Karpas-422 (cell line): ENCODE data around the gene ZNF8. TPM values are rescaled to one million over a fixed set of nuclear protein-coding genes. Genes with fewer than 3 reads are reported as not detected.

Experiments used
- DNase-seq: peaks from one replicate; pipeline ENCODE4 v3.0.0-alpha.2; 2015
- H2AFZ ChIP-seq: fragments of 200-600 bp; sonication (generic); 2 replicates; pipeline ENCODE4 v1.6.1; 2014; ENCODE audit warnings: antibody characterized with exemption, low read length, mixed read lengths
- H3K27ac ChIP-seq: fragments of 200-600 bp; sonication (generic); 2 replicates; pipeline ENCODE4 v1.5.1; 2014; ENCODE audit warnings: mild to moderate bottlenecking, low read length, moderate library complexity
- H3K27me3 ChIP-seq: fragments of 200-600 bp; sonication (generic); 2 replicates; pipeline ENCODE4 v1.6.1; 2014; ENCODE audit warnings: low read length, mixed read lengths
- H3K36me3 ChIP-seq: fragments of 200-600 bp; sonication (generic); 2 replicates; pipeline ENCODE4 v1.6.1; 2014; ENCODE audit warnings: low read length, mixed read lengths; ENCODE audit not compliant: insufficient read depth
- H3K4me1 ChIP-seq: fragments of 200-600 bp; sonication (generic); 2 replicates; pipeline ENCODE4 v1.6.1; 2014; ENCODE audit warnings: mild to moderate bottlenecking, low read length, mixed read lengths
- H3K4me2 ChIP-seq: fragments of 200-600 bp; sonication (generic); 2 replicates; pipeline ENCODE4 v1.6.1; 2014; ENCODE audit warnings: low read length, low read depth, mild to moderate bottlenecking; ENCODE audit not compliant: poor library complexity, severe bottlenecking
- H3K4me3 ChIP-seq: fragments of 200-600 bp; sonication (generic); 2 replicates; pipeline ENCODE4 v1.5.1; 2014; ENCODE audit warnings: mild to moderate bottlenecking, antibody characterized with exemption, low read length, mixed read lengths
- H3K79me2 ChIP-seq: fragments of 200-600 bp; sonication (generic); 2 replicates; pipeline ENCODE4 v1.6.1; 2014; ENCODE audit warnings: mild to moderate bottlenecking, low read length, mixed read lengths
- H3K9ac ChIP-seq: fragments of 200-600 bp; sonication (generic); 2 replicates; pipeline ENCODE4 v1.6.0; 2014; ENCODE audit warnings: low read length
- H3K9me2 ChIP-seq: fragments of 200-600 bp; sonication (generic), shearing (Covaris generic); replicated peaks from 2 replicates; pipeline ENCODE4 v1.6.0; 2014; ENCODE audit warnings: mild to moderate bottlenecking, low read length, moderate library complexity; ENCODE audit not compliant: insufficient read depth
- H3K9me3 ChIP-seq: fragments of 300-700, 200-600 bp; sonication (generic); 2 replicates; pipeline ENCODE4 v1.6.1; 2014; ENCODE audit warnings: low read length, mixed read lengths
- H4K20me1 ChIP-seq: fragments of 200-600 bp; sonication (generic); 2 replicates; pipeline ENCODE4 v1.6.1; 2014; ENCODE audit warnings: mild to moderate bottlenecking, antibody characterized with exemption, low read length, low read depth; ENCODE audit not compliant: insufficient read depth
- total RNA-seq: library from RNA; depleted of rRNA; stranded (reverse); fragments of >200 nt; shearing (Covaris generic); gene quantifications from 2 replicates; pipeline ENCODE4 v1.2.3, GENCODE V29; 2014; ENCODE audit warnings: low replicate concordance

The ZNF8 gene
- total RNA-seq, 1 experiment from 2014 or later: 14.8 TPM

GRCh38 chr19:58334691-58335249, 56.0 kb downstream of the ZNF8 start:
- H3K27ac ChIP-seq: no peak overlapping the region
- H3K4me3 ChIP-seq: no peak overlapping the region
- peaks cover 19% of the 10 kb centered on the region for H3K36me3 ChIP-seq
- no peaks in the 10 kb centered on the region for H3K9me2 ChIP-seq
- no peaks in the 10 kb centered on the region for H3K9me3 ChIP-seq
- H3K9ac ChIP-seq: no peak overlapping the region
- H4K20me1 ChIP-seq: no peaks in the 10 kb centered on the region
- H3K79me2 ChIP-seq: peaks cover 24% of the 10 kb centered on the region
- DNase-seq: no peak
- H3K4me1 ChIP-seq: no peaks in the 10 kb centered on the region
- H3K27me3 ChIP-seq: no peaks in the 10 kb centered on the region
- no peak overlapping the region for H2AFZ ChIP-seq
- H3K4me2 ChIP-seq: no peak overlapping the region

- no peaks in the 10 kb centered on the region for H3K27me3 ChIP-seq
- peaks cover 17% of the 10 kb centered on the region for H3K79me2 ChIP-seq
- no peaks in the 10 kb centered on the region for H3K4me1 ChIP-seq
Observed at GRCh38 chr19:58335630-58336029, 56.9 kb downstream of the ZNF8 start.

GRCh38 chr19:58336216-58336615, 57.5 kb downstream of the ZNF8 start:
- Histone ChIP-seq H2AFZ (no peak overlapping the region), H3K4me2 (no peak overlapping the region), H3K79me2 (peaks cover 13% of the 10 kb centered on the region; the same call in 1 of the 2 replicates), H3K4me3 (no peak overlapping the region), H3K9me2 (no peaks in the 10 kb centered on the region), H3K4me1 (no peaks in the 10 kb centered on the region), H3K9me3 (no peaks in the 10 kb centered on the region), H3K9ac (no peak overlapping the region), H4K20me1 (no peaks in the 10 kb centered on the region), H3K27me3 (no peaks in the 10 kb centered on the region), H3K36me3 (peaks cover 23% of the 10 kb centered on the region), H3K27ac (no peak overlapping the region)
- no peak for DNase-seq

More at GRCh38 chr19:58335630-58336029, 56.9 kb downstream of the ZNF8 start:
- no peak overlapping the region for H3K4me2 ChIP-seq
- H3K9ac ChIP-seq: no peak overlapping the region
- H3K36me3 ChIP-seq: peaks cover 23% of the 10 kb centered on the region
- no peaks in the 10 kb centered on the region for H4K20me1 ChIP-seq
- H3K27ac ChIP-seq: no peak overlapping the region
- DNase-seq: no peak
- H3K9me2 ChIP-seq: no peaks in the 10 kb centered on the region
- no peaks in the 10 kb centered on the region for H3K9me3 ChIP-seq
- no peak overlapping the region for H3K4me3 ChIP-seq
- H2AFZ ChIP-seq: no peak overlapping the region

GRCh38 chr19:58336820-58337219, 58.1 kb downstream of the ZNF8 start:
- Histone ChIP-seq H3K9me2 (no peaks in the 10 kb centered on the region), H3K27me3 (no peaks in the 10 kb centered on the region), H3K79me2 (peaks cover 13% of the 10 kb centered on the region; the same call in 1 of the 2 replicates), H3K4me3 (no peak overlapping the region), H4K20me1 (no peaks in the 10 kb centered on the region), H3K9me3 (no peaks in the 10 kb centered on the region), H3K36me3 (peaks cover 23% of the 10 kb centered on the region), H2AFZ (no peak overlapping the region), H3K4me2 (no peak overlapping the region), H3K27ac (no peak overlapping the region), H3K9ac (no peak overlapping the region), H3K4me1 (no peaks in the 10 kb centered on the region)
- no peak for DNase-seq

- Histone ChIP-seq H3K4me2 (no peak overlapping the region), H3K9ac (no peak overlapping the region), H3K4me1 (no peaks in the 10 kb centered on the region), H3K36me3 (peaks cover 23% of the 10 kb centered on the region), H2AFZ (no peak overlapping the region), H3K79me2 (peaks cover 3% of the 10 kb centered on the region; the same call in 1 of the 2 replicates), H3K27ac (no peak overlapping the region), H3K9me3 (no peaks in the 10 kb centered on the region), H3K4me3 (no peak overlapping the region), H4K20me1 (no peaks in the 10 kb centered on the region), H3K27me3 (no peaks in the 10 kb centered on the region), H3K9me2 (no peaks in the 10 kb centered on the region)
- DNase-seq: no peak
Observed at GRCh38 chr19:58338336-58338735, 59.6 kb downstream of the ZNF8 start.

- H2AFZ ChIP-seq: no peak overlapping the region
- no peak overlapping the region for H3K4me2 ChIP-seq
- H3K36me3 ChIP-seq: peaks cover 23% of the 10 kb centered on the region
- H3K4me3 ChIP-seq: no peak overlapping the region
- H3K79me2 ChIP-seq: 0 out of 2 replicates have a peak, but pooled peaks cover under 1% of the 10 kb centered on the region
- no peaks in the 10 kb centered on the region for H3K27me3 ChIP-seq
- no peak overlapping the region for H3K27ac ChIP-seq
- no peaks in the 10 kb centered on the region for H3K4me1 ChIP-seq
- H3K9me3 ChIP-seq: no peaks in the 10 kb centered on the region
- no peak for DNase-seq
- H4K20me1 ChIP-seq: no peaks in the 10 kb centered on the region
- H3K9me2 ChIP-seq: no peaks in the 10 kb centered on the region
- H3K9ac ChIP-seq: no peak overlapping the region
Observed at GRCh38 chr19:58338825-58339558, 60.2 kb downstream of the ZNF8 start.

GRCh38 chr19:58345558-58345957, 66.8 kb downstream of the ZNF8 start:
- Histone ChIP-seq H3K79me2 (peaks cover 32% of the 10 kb centered on the region), H3K27me3 (no peaks in the 10 kb centered on the region), H2AFZ (no peak overlapping the region), H3K36me3 (no peaks in the 10 kb centered on the region), H3K4me3 (no peak overlapping the region), H3K9ac (no peak overlapping the region), H3K4me2 (no peak overlapping the region), H3K9me3 (no peaks in the 10 kb centered on the region), H3K27ac (no peak overlapping the region), H3K4me1 (peaks cover 22% of the 10 kb centered on the region), H4K20me1 (no peaks in the 10 kb centered on the region), H3K9me2 (no peaks in the 10 kb centered on the region)
- no peak for DNase-seq

- Histone ChIP-seq H3K4me1 (peaks cover 22% of the 10 kb centered on the region), H3K27me3 (no peaks in the 10 kb centered on the region), H3K4me2 (peak overlapping the region; percentile 77), H3K79me2 (peaks cover 38% of the 10 kb centered on the region), H3K9me3 (no peaks in the 10 kb centered on the region), H3K27ac (no peak overlapping the region), H2AFZ (peak overlapping the region; percentile 76), H3K4me3 (peak overlapping the region; percentile 88), H4K20me1 (no peaks in the 10 kb centered on the region), H3K36me3 (no peaks in the 10 kb centered on the region), H3K9ac (peak overlapping the region; percentile 88), H3K9me2 (no peaks in the 10 kb centered on the region)
- peak; percentile 95 for DNase-seq
Observed at GRCh38 chr19:58346961-58347929, 68.5 kb downstream of the ZNF8 start.
